Loucy (cell line): ENCODE results near the gene TUBA1A.
"Not testable (repeated sequence)": the region's sequence is repeated elsewhere in the genome, so short reads cannot be mapped to it uniquely, and the experiment has no call there.

Source experiments
- CTCF ChIP-seq: fragments of 200-600 bp; sonication (generic); conservative IDR thresholded peaks from 2 replicates; pipeline ENCODE4 v1.5.1; 2014; ENCODE audit warnings: mild to moderate bottlenecking, antibody characterized with exemption, low read length
- EZH2phosphoT487 ChIP-seq: fragments of 200-600 bp; IDR thresholded peaks from 2 replicates; pipeline ENCODE4 v1.6.1; 2018; ENCODE audit warnings: antibody characterized with exemption, mild to moderate bottlenecking, moderate library complexity, borderline replicate concordance

- not testable (repeated sequence) for TF ChIP-seq CTCF, EZH2phosphoT487
These were observed 4.2 kb downstream of the TUBA1A start for GRCh38 chr12:49184697-49185096.
